ENCODE measurements around the gene SWSAP1.

The SWSAP1 gene

DNA sequence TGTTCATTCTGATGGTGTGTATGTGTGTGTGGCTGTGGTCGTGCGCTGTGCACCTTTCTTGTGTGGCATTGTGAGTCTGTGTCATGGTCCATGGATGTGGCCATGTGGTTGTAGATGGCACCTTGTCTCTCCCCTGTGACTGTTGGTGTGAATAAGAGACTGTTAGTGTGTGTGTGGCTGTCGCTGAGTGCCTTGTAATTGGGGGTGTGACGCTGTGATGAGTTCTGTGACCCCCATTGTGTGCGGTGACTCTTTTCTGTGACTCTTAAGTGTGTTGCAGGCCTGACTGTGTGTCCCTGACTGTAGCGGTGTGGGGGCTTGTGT, 18.4 kb upstream of the SWSAP1 start:
- TF ChIP-seq, protein P1, sequence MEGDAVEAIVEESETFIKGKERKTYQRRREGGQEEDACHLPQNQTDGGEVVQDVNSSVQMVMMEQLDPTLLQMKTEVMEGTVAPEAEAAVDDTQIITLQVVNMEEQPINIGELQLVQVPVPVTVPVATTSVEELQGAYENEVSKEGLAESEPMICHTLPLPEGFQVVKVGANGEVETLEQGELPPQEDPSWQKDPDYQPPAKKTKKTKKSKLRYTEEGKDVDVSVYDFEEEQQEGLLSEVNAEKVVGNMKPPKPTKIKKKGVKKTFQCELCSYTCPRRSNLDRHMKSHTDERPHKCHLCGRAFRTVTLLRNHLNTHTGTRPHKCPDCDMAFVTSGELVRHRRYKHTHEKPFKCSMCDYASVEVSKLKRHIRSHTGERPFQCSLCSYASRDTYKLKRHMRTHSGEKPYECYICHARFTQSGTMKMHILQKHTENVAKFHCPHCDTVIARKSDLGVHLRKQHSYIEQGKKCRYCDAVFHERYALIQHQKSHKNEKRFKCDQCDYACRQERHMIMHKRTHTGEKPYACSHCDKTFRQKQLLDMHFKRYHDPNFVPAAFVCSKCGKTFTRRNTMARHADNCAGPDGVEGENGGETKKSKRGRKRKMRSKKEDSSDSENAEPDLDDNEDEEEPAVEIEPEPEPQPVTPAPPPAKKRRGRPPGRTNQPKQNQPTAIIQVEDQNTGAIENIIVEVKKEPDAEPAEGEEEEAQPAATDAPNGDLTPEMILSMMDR (IDR thresholded peaks at IDR 0.05; ENCODE audit: low read depth, low read length, missing control alignments): no peak
- no peak overlapping the region for H3K4me3 ChIP-seq (ENCODE audit: low read depth, low read length)
- no peak for DNase-seq (ENCODE audit: low read depth)

DNA sequence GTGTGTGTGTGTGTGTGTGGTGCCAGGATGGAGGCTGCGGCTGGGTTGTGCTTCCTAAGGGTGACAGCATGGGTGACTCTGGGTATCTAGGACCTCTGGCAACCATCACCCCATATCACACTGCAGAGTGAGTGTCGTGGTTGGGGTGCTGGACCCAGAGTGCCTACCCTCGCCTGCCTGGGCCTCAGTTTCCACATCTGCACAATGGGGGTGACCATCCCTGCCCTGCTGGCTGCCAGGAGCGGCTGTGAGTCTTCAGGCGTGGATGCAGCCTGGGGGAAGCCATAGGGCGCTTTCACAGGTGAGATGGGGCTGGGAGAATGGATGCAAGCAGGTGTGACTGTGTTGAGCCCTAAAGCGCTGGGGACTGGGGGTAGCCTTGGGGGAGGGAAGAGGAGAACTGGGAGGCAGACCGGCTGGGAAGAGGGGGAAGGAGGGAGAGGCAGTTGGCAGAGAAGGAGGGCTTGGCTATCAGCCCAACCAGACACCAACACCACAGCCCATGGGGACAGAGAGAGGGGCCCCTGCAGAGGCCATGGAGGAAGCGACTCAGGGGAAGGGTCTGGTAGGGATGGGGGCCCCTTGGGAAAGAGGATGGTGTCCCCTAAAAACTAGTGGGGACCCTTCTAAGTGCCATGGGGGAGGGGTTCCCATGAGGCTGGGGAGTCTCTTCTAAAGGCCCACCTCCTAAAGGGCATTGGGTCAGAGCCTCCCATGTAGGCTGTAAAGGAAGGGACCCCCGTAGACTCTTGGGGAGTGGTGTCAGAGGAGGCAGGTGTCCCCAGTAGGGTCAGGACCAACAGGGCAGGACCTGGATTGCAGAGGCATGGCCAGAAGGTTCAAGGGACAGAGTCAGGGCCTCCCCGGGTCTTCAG, 17.6 kb upstream of the SWSAP1 start:
- TF ChIP-seq, protein P1 (IDR thresholded peaks at IDR 0.05; ENCODE audit: low read depth, low read length, missing control alignments): no peak
- no peak for DNase-seq (ENCODE audit: low read depth)
- no peak overlapping the region for H3K4me3 ChIP-seq (ENCODE audit: low read depth, low read length)

DNA sequence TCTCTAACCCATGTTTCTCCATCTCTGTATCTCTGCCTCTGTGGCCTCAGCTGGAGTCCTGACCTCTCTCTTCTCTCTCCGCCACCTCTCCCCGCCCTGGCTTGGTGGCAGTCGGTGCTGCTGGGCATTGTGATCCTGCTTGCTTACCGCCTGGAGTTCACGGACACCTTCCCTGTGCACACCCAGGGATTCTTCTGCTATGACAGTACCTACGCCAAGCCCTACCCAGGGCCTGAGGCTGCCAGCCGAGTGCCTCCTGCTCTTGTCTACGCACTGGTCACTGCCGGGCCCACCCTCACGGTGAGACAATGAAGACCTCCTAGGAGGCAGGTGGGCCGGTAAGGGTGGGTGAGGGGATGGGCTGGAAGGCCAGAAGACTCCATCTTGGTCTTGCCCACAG, 15.0 kb upstream of the SWSAP1 start:
- TF ChIP-seq, protein P1 (IDR thresholded peaks at IDR 0.05; ENCODE audit: low read depth, low read length, missing control alignments): no peak
- DNase-seq (ENCODE audit: low read depth): no peak
- H3K4me3 ChIP-seq (ENCODE audit: low read depth, low read length): no peak overlapping the region

DNA sequence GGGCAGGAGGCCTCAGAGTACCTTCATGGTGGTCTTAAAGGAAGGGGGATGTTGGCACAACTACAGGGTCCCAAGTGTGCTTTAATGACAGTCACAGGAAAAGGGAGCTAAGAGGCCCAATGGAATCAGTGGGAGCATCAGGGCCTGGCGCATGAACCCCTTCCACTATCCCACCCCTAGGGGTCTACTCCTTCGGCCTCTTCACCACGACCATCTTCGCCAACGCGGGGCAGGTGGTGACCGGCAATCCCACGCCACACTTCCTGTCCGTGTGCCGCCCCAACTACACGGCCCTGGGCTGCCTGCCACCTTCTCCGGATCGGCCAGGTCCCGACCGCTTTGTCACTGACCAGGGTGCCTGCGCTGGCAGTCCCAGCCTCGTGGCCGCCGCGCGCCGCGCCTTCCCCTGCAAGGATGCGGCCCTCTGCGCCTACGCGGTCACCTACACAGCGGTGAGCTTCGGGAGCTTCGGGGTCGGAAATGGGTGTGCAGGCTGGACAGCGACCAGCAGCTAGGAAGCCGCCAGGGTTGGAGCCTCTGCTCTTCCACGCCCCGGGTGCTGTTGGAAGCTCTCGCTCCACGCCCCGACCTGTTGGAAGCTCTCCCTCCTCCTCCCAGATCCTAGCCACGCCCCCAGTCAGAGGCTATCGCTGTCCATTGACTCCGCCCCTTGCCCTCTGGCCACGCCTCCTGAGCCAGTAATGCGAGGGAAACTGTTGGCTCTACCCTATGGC, 13.3 kb upstream of the SWSAP1 start:
- no peak overlapping the region for H3K4me3 ChIP-seq (ENCODE audit: low read depth, low read length)
- TF ChIP-seq, protein P1 (IDR thresholded peaks at IDR 0.05; ENCODE audit: low read depth, low read length, missing control alignments): no peak
- DNase-seq (ENCODE audit: low read depth): no peak

DNA sequence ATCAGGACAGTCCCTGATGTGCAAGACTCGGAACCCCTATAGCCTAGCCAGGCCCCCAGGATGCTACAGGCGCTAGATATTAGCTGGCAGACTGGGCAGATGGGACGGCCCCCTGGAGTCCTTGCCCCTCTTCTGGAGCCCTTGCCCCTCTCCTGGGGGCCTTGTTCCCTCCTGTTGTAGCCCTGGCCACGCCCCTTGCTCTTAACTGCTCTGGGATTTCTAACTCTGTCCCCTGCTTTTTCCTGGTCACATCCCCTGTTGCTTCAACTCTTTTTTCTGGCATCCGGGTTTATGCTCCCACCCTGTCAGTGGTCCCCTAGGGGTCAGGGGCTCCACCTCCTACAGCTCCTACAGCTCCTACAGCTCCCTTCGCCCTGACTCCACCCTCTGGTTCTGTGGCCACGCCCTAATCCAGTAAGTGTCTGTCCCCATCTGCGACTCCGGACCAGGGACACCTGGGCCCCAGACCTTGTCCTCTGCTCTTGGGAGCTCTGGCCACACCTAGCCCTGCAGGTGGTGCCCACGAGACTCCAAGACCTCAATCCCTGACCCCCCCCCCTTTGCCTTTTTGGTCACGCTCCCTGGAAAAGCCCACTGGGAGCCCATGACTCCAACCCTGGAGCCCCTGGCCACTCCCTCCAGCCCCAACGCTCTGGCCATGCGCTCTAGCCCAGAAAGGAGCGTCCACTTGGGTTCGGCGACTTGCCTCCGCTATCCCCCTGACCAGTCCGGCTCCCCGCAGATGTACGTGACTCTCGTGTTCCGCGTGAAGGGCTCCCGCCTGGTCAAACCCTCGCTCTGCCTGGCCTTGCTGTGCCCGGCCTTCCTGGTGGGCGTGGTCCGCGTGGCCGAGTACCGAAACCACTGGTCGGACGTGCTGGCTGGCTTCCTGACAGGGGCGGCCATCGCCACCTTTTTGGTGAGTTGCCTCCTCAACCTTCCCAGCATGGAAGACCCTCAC, 12.4 kb upstream of the SWSAP1 start:
- H3K4me3 ChIP-seq (ENCODE audit: low read depth, low read length): no peak overlapping the region
- TF ChIP-seq, protein P1 (IDR thresholded peaks at IDR 0.05; ENCODE audit: low read depth, low read length, missing control alignments): no peak
- no peak for DNase-seq (ENCODE audit: low read depth)

DNA sequence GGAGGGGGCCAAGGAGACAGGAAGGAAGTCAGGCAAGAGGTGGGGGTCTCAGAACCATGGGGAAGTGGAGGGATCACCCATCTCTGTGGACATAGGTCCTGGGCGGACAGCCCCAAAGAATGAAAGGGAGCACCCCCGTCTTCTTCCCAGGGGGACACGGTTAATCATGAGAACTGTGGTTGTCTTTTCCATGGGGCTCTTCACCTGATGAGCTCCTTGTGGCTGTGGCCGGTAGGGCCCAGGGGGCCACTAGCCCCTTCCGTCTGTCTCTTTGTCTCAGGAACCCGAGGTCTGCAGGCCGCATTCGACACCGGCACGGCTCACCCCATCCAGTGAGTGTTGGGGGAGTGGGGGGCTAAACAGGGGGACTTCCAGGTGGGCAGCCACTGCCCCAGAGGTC, 10.6 kb upstream of the SWSAP1 start:
- no peak overlapping the region for H3K4me3 ChIP-seq (ENCODE audit: low read depth, low read length)
- TF ChIP-seq, protein P1 (IDR thresholded peaks at IDR 0.05; ENCODE audit: low read depth, low read length, missing control alignments): no peak
- no peak for DNase-seq (ENCODE audit: low read depth)
